K562 (cell line): ENCODE results near the gene C16orf92.

ENCODE experiments used
- BRCA1 ChIP-seq, 2 experiments: fragments of 450-650 bp in 1 of 2; sonication (generic) in 1 of 2; formaldehyde crosslinking in 1 of 2; IDR thresholded peaks; 2 replicates each; pipeline versions ENCODE4 v1.5.0 to v1.6.1; 2017 to 2020; ENCODE audit warnings: mild to moderate bottlenecking in 1 of 2, missing genetic modification reagents in 1 of 2
- CREB1 ChIP-seq, 2 experiments: sonication (generic) in 1 of 2; formaldehyde crosslinking in 1 of 2; IDR thresholded peaks; 2 replicates each; pipeline versions ENCODE4 v1.6.1 to v1.8.0; 2012 to 2022; ENCODE audit warnings: inconsistent platforms in 1 of 2, mild to moderate bottlenecking in 1 of 2, missing genetic modification reagents in 1 of 2, moderate library complexity in 1 of 2
- NCOA2 ChIP-seq, 2 experiments: fragments of 450-650 bp; IDR thresholded peaks; 2 replicates each; pipeline ENCODE4 v1.6.1; 2018; ENCODE audit warnings: mild to moderate bottlenecking in 2 of 2, moderate library complexity in 1 of 2; ENCODE audit not compliant: partially characterized antibody in 2 of 2
- NCOR1 ChIP-seq: fragments of 450-650 bp; IDR thresholded peaks from 2 replicates; pipeline ENCODE4 v1.6.1; 2016; ENCODE audit warnings: mild to moderate bottlenecking, moderate library complexity
- NRF1 ChIP-seq, 2 experiments: fragments of 450-650 bp; IDR thresholded peaks in 1 of 2; conservative IDR thresholded peaks in 1 of 2; 2 replicates each; pipeline ENCODE4 v1.6.1; 2014; ENCODE audit warnings: mild to moderate bottlenecking in 2 of 2
- SMAD3 ChIP-seq: fragments of 450-650 bp; formaldehyde crosslinking; conservative IDR thresholded peaks from 2 replicates; pipeline ENCODE4 v1.4.0; 2020; ENCODE audit warnings: mild to moderate bottlenecking
- XRCC5 ChIP-seq: fragments of 200-400 bp; formaldehyde crosslinking; IDR thresholded peaks from 2 replicates; pipeline ENCODE4 v1.6.1; 2017; ENCODE audit warnings: low read depth, mild to moderate bottlenecking, low read length
- YBX1 ChIP-seq: fragments of 450-650 bp; IDR thresholded peaks from 2 replicates; pipeline ENCODE4 v1.7.1; 2016; ENCODE audit warnings: mild to moderate bottlenecking
- ZBTB17 ChIP-seq: fragments of 450-650 bp; formaldehyde crosslinking; IDR thresholded peaks from 2 replicates; pipeline ENCODE4 v1.4.0; 2020; ENCODE audit warnings: mild to moderate bottlenecking
- TF ChIP-seq, protein P1 (sequence below), 2 experiments: fragments of 450-650 bp in 1 of 2; IDR thresholded peaks; 2 replicates each; pipeline ENCODE4 v1.6.1; 2011 to 2017; ENCODE audit warnings: low read depth in 2 of 2, antibody characterized with exemption in 1 of 2, borderline replicate concordance in 1 of 2, low read length in 1 of 2, mild to moderate bottlenecking in 1 of 2, mixed read lengths in 1 of 2; ENCODE audit not compliant: control insufficient read depth in 1 of 2
- TF ChIP-seq, protein P2 (sequence below): sonication (generic); formaldehyde crosslinking; IDR thresholded peaks from 2 replicates; pipeline ENCODE4 v1.8.0; 2022; ENCODE audit warnings: mild to moderate bottlenecking, missing genetic modification reagents

DNA sequence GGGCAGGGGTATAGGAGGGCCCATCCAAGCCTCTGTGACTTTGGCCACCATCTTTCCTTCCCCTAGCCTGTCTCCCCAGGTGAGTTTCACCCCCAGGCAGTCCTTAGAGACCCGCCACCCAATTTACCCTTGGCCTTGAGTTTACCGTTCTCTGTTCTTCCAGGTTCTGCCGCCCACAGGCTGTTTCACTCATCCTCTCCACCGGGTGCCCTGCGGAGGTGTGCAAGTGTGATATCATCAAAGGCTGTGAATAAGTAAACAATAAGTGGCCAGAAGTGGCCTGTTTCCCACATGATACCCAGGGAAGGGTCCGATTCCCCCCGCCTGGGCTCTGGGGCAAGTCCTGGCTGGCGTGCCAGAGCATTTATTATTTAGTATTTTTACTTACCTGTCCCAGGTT, 23.2 kb downstream of the C16orf92 start:
- TF ChIP-seq BRCA1 (IDR thresholded peaks at IDR 0.05) (no peak), BRCA1 (CRISPR knock-in tag; IDR thresholded peaks at IDR 0.05) (no peak), ZBTB17 (no peak), NRF1 (conservative IDR thresholded peaks at IDR 0.05 in 1 of 2, IDR thresholded peaks at IDR 0.05 in 1 of 2) (no peak), SMAD3 (no peak), CREB1 (IDR thresholded peaks at IDR 0.05) (no peak), CREB1 (CRISPR knock-in tag; IDR thresholded peaks at IDR 0.05) (no peak), NCOR1 (no peak), XRCC5 (no peak), NCOA2 (IDR thresholded peaks at IDR 0.05; ENCODE audit: partially characterized antibody in 2 of 2) (no peak), YBX1 (no peak)
- TF ChIP-seq, protein P1, sequence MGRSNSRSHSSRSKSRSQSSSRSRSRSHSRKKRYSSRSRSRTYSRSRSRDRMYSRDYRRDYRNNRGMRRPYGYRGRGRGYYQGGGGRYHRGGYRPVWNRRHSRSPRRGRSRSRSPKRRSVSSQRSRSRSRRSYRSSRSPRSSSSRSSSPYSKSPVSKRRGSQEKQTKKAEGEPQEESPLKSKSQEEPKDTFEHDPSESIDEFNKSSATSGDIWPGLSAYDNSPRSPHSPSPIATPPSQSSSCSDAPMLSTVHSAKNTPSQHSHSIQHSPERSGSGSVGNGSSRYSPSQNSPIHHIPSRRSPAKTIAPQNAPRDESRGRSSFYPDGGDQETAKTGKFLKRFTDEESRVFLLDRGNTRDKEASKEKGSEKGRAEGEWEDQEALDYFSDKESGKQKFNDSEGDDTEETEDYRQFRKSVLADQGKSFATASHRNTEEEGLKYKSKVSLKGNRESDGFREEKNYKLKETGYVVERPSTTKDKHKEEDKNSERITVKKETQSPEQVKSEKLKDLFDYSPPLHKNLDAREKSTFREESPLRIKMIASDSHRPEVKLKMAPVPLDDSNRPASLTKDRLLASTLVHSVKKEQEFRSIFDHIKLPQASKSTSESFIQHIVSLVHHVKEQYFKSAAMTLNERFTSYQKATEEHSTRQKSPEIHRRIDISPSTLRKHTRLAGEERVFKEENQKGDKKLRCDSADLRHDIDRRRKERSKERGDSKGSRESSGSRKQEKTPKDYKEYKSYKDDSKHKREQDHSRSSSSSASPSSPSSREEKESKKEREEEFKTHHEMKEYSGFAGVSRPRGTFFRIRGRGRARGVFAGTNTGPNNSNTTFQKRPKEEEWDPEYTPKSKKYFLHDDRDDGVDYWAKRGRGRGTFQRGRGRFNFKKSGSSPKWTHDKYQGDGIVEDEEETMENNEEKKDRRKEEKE (IDR thresholded peaks at IDR 0.05; ENCODE audit: borderline replicate concordance in 1 of 2, control insufficient read depth in 1 of 2, low read depth in 2 of 2, low read length in 1 of 2) = no peak
- TF ChIP-seq, protein P2, sequence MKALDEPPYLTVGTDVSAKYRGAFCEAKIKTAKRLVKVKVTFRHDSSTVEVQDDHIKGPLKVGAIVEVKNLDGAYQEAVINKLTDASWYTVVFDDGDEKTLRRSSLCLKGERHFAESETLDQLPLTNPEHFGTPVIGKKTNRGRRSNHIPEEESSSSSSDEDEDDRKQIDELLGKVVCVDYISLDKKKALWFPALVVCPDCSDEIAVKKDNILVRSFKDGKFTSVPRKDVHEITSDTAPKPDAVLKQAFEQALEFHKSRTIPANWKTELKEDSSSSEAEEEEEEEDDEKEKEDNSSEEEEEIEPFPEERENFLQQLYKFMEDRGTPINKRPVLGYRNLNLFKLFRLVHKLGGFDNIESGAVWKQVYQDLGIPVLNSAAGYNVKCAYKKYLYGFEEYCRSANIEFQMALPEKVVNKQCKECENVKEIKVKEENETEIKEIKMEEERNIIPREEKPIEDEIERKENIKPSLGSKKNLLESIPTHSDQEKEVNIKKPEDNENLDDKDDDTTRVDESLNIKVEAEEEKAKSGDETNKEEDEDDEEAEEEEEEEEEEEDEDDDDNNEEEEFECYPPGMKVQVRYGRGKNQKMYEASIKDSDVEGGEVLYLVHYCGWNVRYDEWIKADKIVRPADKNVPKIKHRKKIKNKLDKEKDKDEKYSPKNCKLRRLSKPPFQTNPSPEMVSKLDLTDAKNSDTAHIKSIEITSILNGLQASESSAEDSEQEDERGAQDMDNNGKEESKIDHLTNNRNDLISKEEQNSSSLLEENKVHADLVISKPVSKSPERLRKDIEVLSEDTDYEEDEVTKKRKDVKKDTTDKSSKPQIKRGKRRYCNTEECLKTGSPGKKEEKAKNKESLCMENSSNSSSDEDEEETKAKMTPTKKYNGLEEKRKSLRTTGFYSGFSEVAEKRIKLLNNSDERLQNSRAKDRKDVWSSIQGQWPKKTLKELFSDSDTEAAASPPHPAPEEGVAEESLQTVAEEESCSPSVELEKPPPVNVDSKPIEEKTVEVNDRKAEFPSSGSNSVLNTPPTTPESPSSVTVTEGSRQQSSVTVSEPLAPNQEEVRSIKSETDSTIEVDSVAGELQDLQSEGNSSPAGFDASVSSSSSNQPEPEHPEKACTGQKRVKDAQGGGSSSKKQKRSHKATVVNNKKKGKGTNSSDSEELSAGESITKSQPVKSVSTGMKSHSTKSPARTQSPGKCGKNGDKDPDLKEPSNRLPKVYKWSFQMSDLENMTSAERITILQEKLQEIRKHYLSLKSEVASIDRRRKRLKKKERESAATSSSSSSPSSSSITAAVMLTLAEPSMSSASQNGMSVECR (CRISPR knock-in tag) = no peak
